HG02588 (cell line): ENCODE measurements around the gene SIVA1.

Experiments used
- ATAC-seq: cut with Tn5 transposase; IDR thresholded peaks from one replicate; pipeline ENCODE4 v1.9.1; 2021; ENCODE audit warnings: mild to moderate bottlenecking, moderate library complexity; ENCODE audit not compliant: unreplicated experiment

Gene SIVA1

GRCh38 chr14:104770851-104771272 is 17.9 kb downstream of the SIVA1 start:
- no peak for ATAC-seq

- no peak for ATAC-seq
Observed at GRCh38 chr14:104771374-104771773, 18.4 kb downstream of the SIVA1 start.

- no peak for ATAC-seq
Observed at GRCh38 chr14:104771918-104772706, 19.2 kb downstream of the SIVA1 start.

- ATAC-seq = no peak
Observed at GRCh38 chr14:104772707-104773504, 20.0 kb downstream of the SIVA1 start.

GRCh38 chr14:104773505-104774452 is 20.8 kb downstream of the SIVA1 start:
- no peak for ATAC-seq

GRCh38 chr14:104774453-104775072 is 21.6 kb downstream of the SIVA1 start:
- no peak for ATAC-seq

- ATAC-seq = no peak
Observed at GRCh38 chr14:104775073-104775489, 22.1 kb downstream of the SIVA1 start.

- no peak for ATAC-seq
Observed at GRCh38 chr14:104776481-104776880, 23.5 kb downstream of the SIVA1 start.

GRCh38 chr14:104776961-104777807 is 24.2 kb downstream of the SIVA1 start:
- ATAC-seq = no peak

GRCh38 chr14:104777808-104778249 is 24.9 kb downstream of the SIVA1 start:
- ATAC-seq = no peak

- ATAC-seq = no peak
Observed at GRCh38 chr14:104778694-104779331, 25.9 kb downstream of the SIVA1 start.

GRCh38 chr14:104779776-104780512 is 27.0 kb downstream of the SIVA1 start:
- ATAC-seq = no peak

GRCh38 chr14:104780513-104781030 is 27.6 kb downstream of the SIVA1 start:
- ATAC-seq = no peak

- ATAC-seq = no peak
Observed at GRCh38 chr14:104781271-104782077, 28.5 kb downstream of the SIVA1 start.

GRCh38 chr14:104782086-104782807 is 29.3 kb downstream of the SIVA1 start:
- ATAC-seq = no peak

GRCh38 chr14:104782808-104783139 is 29.8 kb downstream of the SIVA1 start:
- no peak for ATAC-seq
